ENCODE results near the gene CHRNG. TPM values are rescaled to one million over a fixed set of nuclear protein-coding genes. Genes with fewer than 3 reads are reported as not detected.

CHRNG gene
- not detected in 2 replicates for total RNA-seq (ENCODE audit: low replicate concordance)

DNA sequence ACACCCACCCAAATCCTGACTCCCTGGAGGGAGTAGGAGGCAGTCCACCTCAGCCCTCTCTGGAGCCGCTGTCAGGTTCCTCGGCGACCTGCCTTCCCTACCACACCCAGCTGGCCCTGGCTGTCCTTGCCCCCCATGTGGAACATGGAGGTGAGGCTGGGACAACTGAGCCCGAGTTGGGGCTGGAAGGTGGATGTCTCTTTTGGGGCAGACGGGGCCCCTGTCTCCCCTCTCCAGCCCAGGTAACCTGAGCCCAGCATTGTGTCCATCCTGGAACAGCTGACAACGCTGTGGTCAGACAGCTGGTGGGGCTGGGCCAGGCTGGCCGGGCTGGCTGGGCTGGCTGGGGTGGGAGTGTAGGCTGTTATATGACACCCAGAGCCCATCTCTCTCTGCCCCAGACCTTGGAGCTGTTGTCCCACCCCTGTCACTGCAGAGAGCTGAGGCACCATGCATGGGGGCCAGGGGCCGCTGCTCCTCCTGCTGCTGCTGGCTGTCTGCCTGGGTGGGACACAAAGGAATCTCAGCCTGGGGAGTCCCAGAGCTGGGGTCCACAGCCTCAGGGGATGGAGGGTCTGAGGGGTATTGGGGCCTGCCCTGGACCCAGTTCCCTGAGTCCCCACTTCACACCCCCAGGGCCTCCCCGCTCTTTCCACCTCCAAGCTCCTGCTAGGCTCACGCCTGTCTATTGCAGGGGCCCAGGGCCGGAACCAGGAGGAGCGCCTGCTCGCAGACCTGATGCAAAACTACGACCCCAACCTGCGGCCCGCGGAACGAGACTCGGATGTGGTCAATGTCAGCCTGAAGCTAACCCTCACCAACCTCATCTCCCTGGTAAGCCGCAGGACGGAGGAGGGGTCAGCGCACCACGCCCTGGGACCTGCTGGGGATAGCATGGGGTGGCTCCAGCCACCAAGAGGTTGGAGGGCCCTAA is at the start of gene CHRNG:
CHRNG (plus strand) TSS at position 395 of the 934 bp plus-strand sequence; CDS start at position 451, 56 bp downstream.
- TF ChIP-seq CTCF (IDR thresholded peaks at IDR 0.05; ENCODE audit: insufficient read depth, low read length): no peak
- no peak within 1 kb of the TSS for H3K4me3 ChIP-seq (ENCODE audit: low read depth, low read length)
- DNase-seq (ENCODE audit: low read depth): no peak

GRCh38 chr2:232490221-232491138 is 49.0 kb upstream of the CHRNG start:
- no peak for TF ChIP-seq CTCF (IDR thresholded peaks at IDR 0.05; ENCODE audit: insufficient read depth, low read length)
- H3K4me3 ChIP-seq (ENCODE audit: low read depth, low read length): no peak overlapping the region
- no peak for DNase-seq (ENCODE audit: low read depth)

GRCh38 chr2:232491139-232491780 is 48.2 kb upstream of the CHRNG start:
- no peak overlapping the region for H3K4me3 ChIP-seq (ENCODE audit: low read depth, low read length)
- DNase-seq (ENCODE audit: low read depth): no peak

GRCh38 chr2:232492236-232492848 is 47.1 kb upstream of the CHRNG start:
- no peak for DNase-seq (ENCODE audit: low read depth)
- TF ChIP-seq CTCF (IDR thresholded peaks at IDR 0.05; ENCODE audit: insufficient read depth, low read length): no peak
- H3K4me3 ChIP-seq (ENCODE audit: low read depth, low read length): no peak overlapping the region

More at GRCh38 chr2:232491139-232491780, 48.2 kb upstream of the CHRNG start:
- no peak for TF ChIP-seq CTCF (IDR thresholded peaks at IDR 0.05; ENCODE audit: insufficient read depth, low read length)

DNA sequence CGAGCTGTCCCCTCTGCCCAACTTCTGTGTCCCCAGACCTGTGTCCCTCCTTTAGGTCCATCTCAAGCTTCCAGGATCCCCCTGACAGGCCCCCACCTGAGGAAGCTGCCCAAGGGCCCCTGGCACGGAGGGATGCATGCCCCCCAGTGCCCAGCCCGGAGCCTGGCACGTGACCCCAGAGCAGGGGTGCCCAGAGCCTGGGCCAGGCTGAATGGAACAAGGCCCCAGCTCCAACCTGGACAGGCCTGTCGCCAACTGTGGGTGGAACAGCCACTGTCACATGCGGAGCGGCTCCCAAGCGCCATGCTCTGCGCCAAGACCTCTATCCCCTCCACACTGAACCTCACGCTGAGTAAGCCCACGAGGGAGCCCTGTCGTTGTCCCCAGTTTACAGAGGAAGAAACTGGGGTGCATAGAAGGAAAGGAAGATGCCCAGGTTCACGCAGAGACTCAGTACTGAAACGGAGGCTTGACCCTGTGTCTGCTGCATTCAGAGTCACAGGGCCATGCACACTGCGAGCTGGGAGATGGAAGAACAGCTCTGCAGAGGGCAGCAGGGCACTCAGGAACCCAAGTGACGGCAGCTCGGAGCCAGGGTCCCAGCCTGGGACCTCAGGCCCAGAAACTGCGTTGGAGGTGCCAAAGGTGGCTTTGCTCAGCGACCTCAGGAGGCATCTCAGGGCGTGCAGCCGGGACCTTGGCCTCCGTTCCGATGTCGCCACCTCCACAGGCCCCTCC is 46.4 kb upstream of the CHRNG start:
- no peak for DNase-seq (ENCODE audit: low read depth)
- TF ChIP-seq CTCF (IDR thresholded peaks at IDR 0.05; ENCODE audit: insufficient read depth, low read length): no peak
- no peak overlapping the region for H3K4me3 ChIP-seq (ENCODE audit: low read depth, low read length)
